GM18520 (cell line): ENCODE data around the gene HHIP.

ENCODE experiments used
- ATAC-seq: cut with Tn5 transposase; IDR thresholded peaks from one replicate; pipeline ENCODE4 v1.9.1; 2021; ENCODE audit not compliant: unreplicated experiment

Gene HHIP

DNA sequence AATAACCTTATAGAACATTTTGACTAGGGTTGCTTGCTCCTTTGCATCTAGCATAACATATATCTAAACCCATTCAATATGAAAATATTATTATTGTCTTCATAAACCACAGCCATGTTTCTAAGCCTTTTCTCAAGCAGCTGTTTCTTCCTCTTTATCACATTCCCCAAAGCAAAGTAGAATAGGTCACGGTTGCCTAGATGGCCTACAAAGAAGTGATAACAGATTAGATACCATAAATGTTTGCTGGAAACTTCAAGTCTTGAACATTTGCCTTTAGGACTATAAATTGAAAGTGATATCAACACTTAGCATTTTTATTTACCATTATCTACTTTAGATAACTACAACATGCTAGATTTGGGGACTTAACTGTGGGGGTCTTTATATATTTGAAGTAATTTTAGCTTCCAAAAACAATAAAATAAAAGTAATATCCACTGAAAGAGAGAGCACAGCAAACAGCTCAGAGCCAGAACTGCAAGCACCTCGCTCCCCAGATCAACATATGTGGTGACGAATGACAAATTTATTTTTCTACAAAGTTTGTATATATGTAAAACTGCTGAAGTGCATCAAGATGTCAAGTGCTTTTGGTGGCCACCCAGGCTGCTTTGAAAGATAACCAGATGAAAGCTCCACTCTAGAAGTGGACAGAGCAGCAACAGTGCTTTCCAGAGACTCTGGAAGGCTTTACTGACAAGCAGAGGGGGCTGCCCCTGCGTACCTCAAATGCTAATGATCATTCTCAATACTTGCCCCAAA lies 8.0 kb downstream of the HHIP start:
- ATAC-seq: no peak

DNA sequence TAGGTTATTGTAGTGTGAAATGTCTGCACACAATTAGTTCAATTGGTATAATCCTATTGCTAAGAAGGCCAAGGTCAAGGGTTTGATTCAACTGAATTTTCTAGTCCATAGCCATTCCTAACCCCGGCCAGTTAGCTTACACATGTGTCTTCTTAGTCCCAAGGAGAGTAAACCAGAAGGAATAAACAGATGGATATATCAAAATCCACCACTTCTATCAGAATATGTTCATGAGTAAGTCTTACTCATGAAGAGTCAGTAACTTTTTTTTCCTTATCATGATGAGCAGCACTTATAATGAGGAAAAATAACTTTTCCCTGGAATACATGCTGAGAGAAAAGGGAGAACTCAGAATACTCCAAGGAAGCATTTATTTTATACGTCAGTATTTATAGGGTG lies 9.5 kb downstream of the HHIP start:
- ATAC-seq: no peak

DNA sequence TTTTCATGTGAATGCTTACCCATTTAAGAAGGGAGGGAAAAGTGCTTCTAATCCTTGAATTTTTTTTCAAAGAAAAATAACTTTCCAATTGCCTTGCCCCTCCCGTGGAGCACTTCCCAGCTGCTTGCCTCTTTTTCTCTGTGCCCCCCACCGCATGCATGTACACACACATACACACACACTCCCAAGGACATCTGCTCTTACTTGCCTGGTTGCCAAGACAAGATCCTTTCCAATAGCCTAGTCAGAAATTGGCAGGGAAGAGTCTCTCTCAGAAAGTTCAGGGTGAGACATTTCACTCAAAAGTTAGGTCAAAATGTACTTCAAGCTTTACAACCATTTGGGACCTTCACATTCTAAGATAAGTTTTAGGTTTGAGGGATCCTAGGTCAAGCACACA lies 10.9 kb downstream of the HHIP start:
- ATAC-seq: no peak

DNA sequence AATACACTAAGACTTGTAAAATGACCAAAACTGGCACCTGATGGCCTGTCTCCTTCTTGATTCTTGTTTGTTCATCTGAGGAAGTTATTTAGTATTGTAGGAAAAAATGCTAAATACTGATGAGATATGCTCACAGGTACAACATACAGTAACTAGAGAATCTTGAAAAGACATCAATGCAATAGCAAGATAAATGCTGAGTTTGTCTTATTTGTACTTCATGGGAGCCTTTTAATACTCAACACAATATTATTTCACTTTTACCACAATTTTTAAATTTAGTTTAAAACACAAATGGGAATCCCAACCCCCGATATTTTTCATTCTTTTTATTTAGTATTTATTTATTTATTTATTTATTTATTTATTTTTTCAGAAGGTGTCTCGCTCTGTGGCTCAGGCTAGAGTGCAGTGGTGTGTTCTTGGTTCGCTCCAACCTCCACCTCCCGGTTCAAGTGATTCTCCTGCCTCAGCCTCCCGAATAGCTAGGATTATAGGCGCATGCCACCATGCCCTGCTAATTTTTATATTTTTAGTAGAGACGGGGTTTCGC lies 12.1 kb downstream of the HHIP start:
- no peak for ATAC-seq

DNA sequence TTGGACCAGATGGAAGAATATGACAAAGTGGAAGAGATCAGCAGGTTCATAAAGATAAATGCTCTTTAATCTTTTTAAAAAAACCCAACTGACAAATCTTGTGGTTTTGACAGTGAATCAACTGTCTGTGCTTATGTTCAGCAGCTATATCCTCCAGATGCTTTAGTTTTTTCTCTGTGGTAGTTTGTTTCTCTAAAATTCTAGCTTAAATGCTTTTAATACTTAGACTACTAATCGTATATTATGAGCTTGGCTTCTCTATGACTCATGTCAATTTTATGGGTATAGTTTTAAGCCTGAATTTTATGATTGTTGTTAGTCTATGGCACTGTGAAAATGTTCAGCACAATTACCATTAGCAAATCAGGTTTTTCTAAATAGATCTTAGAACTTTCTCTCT lies 12.9 kb downstream of the HHIP start:
- ATAC-seq: no peak

- ATAC-seq: no peak
Observed at GRCh38 chr4:144659447-144659846, 13.5 kb downstream of the HHIP start.

GRCh38 chr4:144663834-144664475 lies 18.0 kb downstream of the HHIP start:
- no peak for ATAC-seq

GRCh38 chr4:144666539-144667175 lies 20.7 kb downstream of the HHIP start:
- ATAC-seq: no peak

GRCh38 chr4:144667500-144667899 lies 21.5 kb downstream of the HHIP start:
- no peak for ATAC-seq

DNA sequence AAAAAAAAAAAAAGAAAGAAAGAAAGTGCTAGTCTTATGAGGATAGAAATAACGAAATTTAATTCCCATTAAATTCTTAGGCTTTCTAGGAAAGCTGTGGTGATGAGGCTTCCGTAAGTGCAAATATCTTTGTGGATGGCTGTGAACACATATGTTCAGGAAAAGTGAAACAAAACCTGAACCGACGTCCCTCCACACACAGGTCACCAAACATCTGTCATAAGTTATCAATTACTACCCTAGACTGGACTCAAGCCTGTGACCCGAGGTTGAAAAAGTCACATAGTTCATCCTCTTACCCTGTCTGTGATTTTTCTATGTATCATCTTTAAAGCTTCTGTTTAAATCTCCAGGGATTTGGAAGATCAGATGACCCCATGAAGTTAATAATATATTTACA lies 24.8 kb downstream of the HHIP start:
- no peak for ATAC-seq

- no peak for ATAC-seq
Observed at GRCh38 chr4:144674711-144675110, 28.8 kb downstream of the HHIP start.

DNA sequence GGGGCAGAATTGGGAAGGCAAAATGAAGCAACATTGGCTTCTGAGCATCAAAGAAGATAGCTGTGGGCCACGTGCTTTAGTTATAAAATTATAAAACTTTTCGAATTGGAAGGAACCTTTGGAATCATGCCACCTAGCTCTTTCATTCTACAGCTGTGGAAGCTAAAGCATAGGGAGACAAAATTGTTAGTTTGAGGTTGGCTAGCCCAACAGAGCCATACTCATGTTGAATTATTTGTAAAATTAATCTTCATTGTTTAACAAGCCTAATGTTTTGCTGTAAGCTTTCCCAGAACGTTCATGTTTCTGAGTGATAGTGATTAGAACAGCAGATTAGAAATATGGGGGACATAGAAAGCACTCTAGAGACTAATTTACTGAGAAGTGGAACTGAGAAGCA lies 35.9 kb downstream of the HHIP start:
- no peak for ATAC-seq

- ATAC-seq: no peak
Observed at GRCh38 chr4:144683516-144683915, 37.6 kb downstream of the HHIP start.

GRCh38 chr4:144685911-144686310 lies 40.0 kb downstream of the HHIP start:
- ATAC-seq: no peak

DNA sequence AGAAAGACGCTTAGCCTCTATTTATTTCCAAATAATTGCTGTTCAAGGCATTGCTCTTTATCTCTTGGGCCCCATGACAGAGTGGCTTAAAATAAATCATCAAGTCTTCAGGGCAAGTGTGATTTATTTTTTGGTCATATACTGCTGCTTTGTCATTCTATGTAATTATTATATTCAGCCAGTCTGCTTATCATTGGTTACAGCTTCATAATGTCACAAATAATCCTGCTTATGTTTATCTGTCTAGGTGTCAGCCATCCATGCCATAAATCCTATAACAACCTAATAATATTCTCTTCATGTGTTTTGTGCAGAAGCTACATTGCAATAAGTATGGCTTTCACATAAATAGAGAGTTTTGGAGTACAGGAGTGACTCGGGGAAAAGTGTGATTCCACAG lies 41.0 kb downstream of the HHIP start:
- ATAC-seq: no peak

DNA sequence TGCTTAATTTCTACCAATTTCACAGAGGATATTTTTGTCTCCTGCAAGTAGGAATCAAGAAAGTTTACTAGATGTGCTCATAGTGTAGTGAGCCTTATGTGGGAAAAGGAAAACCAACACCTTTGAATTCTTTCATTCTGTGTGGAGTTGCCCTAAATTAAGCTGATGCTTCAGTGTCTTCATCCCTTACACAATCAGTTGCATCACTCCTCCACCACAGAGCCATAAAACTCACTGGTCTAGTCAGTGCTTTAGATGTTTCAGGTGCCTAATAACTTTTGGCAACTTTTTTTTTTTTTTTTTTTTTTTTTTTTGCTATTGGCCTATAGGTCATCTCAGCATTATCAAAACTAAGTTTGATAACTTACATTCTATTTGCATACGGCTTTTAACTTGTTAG lies 41.5 kb downstream of the HHIP start:
- no peak for ATAC-seq

DNA sequence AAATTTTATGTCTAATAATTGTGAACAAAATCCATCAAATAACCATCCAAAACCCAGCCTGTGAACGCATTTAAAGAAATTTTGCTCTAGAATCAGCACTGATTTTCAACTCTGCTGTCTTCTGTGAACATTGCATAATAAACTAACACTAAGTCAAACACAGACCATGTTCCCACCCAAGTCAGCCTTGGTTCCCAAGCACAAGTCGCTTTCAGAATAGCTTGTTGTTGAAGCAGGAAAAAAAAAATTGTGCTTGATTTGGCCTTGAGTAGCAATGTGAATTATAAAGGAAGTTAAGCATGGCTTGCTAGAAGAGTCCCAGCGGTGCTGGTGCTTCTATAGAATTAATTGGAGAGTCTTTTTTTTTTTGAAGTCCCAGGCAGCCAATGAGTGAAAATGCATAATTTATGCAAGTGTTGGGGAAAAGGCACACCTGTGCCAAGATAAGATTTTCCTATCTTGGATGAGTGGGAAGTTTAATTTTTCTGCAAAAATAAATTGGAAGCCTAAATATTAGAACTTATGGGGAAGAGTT lies 42.1 kb downstream of the HHIP start:
- no peak for ATAC-seq

GRCh38 chr4:144689125-144689524 lies 43.2 kb downstream of the HHIP start:
- ATAC-seq: no peak

DNA sequence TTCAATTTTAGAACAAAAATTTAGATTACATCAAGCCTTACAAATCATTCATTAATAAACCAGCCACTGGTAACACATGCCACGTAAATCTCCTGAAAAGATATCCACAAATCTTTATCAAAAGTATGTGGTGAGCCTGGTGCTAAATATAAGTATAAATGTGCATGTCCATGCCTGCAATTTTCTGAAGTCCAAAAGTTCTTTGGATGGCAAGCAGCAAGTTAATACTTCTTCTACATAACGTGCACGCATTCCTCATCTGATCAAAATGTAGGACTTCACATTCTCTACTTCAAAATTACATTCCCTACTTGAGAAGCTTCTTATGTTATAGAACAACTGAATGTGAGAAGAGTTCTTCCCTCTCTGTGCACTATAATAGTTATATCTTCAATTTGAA lies 49.8 kb downstream of the HHIP start:
- no peak for ATAC-seq

- ATAC-seq: no peak
Observed at GRCh38 chr4:144696376-144696775, 50.4 kb downstream of the HHIP start.

DNA sequence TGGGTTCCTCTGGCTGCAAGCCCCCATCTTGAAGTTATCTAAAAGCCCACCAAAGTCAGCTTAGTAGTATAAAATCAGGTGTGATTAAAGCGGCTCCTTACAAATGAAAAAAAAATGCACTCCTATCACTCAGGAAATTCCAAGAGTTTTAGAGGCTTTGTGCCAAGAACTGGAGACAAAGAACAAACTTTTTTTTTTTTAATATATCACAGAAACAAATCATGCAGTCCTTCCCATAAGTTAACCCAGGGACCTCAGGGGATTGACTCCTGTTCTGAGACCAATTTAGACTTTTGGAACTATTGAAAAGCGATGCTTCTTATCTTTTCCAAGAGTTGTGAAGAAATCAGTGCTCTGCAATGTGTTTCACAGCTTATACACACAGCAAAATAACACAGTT lies 53.6 kb downstream of the HHIP start:
- no peak for ATAC-seq
